ENCODE data around the gene OR1J2. TPM values are rescaled to one million over a fixed set of nuclear protein-coding genes. Genes with fewer than 3 reads are reported as not detected.

The OR1J2 gene
- total RNA-seq, 1 experiment from 2014 or later, result not detected

- DNase-seq (ENCODE audit: unreplicated experiment), result no peak
- Mint-ChIP-seq H3K36me3 (ENCODE audit: insufficient read depth, unreplicated experiment) (no peaks in the 10 kb centered on the region), H3K4me3 (ENCODE audit: unreplicated experiment) (no peak overlapping the region), H3K27me3 (ENCODE audit: insufficient read depth, unreplicated experiment) (peaks cover 17% of the 10 kb centered on the region), H3K9me3 (ENCODE audit: unreplicated experiment) (peaks cover 9% of the 10 kb centered on the region), H3K4me1 (ENCODE audit: insufficient read depth, unreplicated experiment) (peaks cover 6% of the 10 kb centered on the region), H3K27ac (ENCODE audit: low read depth, unreplicated experiment) (no peak overlapping the region)
- intact Hi-C loops (cut with micrococcal nuclease), result no loop called here
- no TSS peak for BruUV-seq (replicated peaks)
- TF ChIP-seq CTCF (IDR thresholded peaks at IDR 0.05; ENCODE audit: unreplicated experiment), result no peak
- ChIA-PET POLR2A (no interaction called here), CTCF (no interaction called here)
Measured at GRCh38 chr9:122538757-122539156, 28.2 kb downstream of the OR1J2 start.

GRCh38 chr9:122546196-122546595 is 35.6 kb downstream of the OR1J2 start:
- ChIA-PET POLR2A (no interaction called here), CTCF (no interaction called here)
- Mint-ChIP-seq H3K4me1 (ENCODE audit: insufficient read depth, unreplicated experiment) (no peaks in the 10 kb centered on the region), H3K9me3 (ENCODE audit: unreplicated experiment) (no peaks in the 10 kb centered on the region), H3K27ac (ENCODE audit: low read depth, unreplicated experiment) (no peak overlapping the region), H3K4me3 (ENCODE audit: unreplicated experiment) (no peak overlapping the region), H3K27me3 (ENCODE audit: insufficient read depth, unreplicated experiment) (peaks cover 24% of the 10 kb centered on the region), H3K36me3 (ENCODE audit: insufficient read depth, unreplicated experiment) (no peaks in the 10 kb centered on the region)
- intact Hi-C loops (cut with micrococcal nuclease), result no loop called here
- BruUV-seq (replicated peaks), result no TSS peak
- DNase-seq (ENCODE audit: unreplicated experiment), result no peak
- no peak for TF ChIP-seq CTCF (IDR thresholded peaks at IDR 0.05; ENCODE audit: unreplicated experiment)

GRCh38 chr9:122551371-122551770 is 40.8 kb downstream of the OR1J2 start:
- Mint-ChIP-seq H3K36me3 (ENCODE audit: insufficient read depth, unreplicated experiment) (no peaks in the 10 kb centered on the region), H3K9me3 (ENCODE audit: unreplicated experiment) (no peaks in the 10 kb centered on the region), H3K4me1 (ENCODE audit: insufficient read depth, unreplicated experiment) (peaks cover 6% of the 10 kb centered on the region), H3K27ac (ENCODE audit: low read depth, unreplicated experiment) (no peak overlapping the region), H3K27me3 (ENCODE audit: insufficient read depth, unreplicated experiment) (peaks cover 43% of the 10 kb centered on the region), H3K4me3 (ENCODE audit: unreplicated experiment) (no peak overlapping the region)
- intact Hi-C loops (cut with micrococcal nuclease), result no loop called here
- no TSS peak for BruUV-seq (replicated peaks)
- no peak for TF ChIP-seq CTCF (IDR thresholded peaks at IDR 0.05; ENCODE audit: unreplicated experiment)
- peak; percentile 29 for DNase-seq (ENCODE audit: unreplicated experiment)
- ChIA-PET POLR2A (interaction anchor here (0.5 to 0.9 kb wide), 3 partner anchors 29 to 277 kb away, joined by 3 to 4 read pairs (median 3); no protein-coding TSS in a partner anchor), CTCF (interaction anchor here (0.6 to 1.4 kb wide), 5 partner anchors 10 to 261 kb away, joined by 3 to 5 read pairs (median 3); no protein-coding TSS in a partner anchor)

GRCh38 chr9:122552812-122553211 is 42.2 kb downstream of the OR1J2 start, which contains the start of gene OR1N2:
Gene OR1N2, plus strand, starts transcription at chr9:122553112. Its CDS starts 100 bp downstream, at chr9:122553212.
- H3K9me3 Mint-ChIP-seq (ENCODE audit: unreplicated experiment), result no peaks in the 10 kb centered on the region
- no TSS peak for BruUV-seq (replicated peaks)
- TF ChIP-seq CTCF (IDR thresholded peaks at IDR 0.05; ENCODE audit: unreplicated experiment), result no peak
- no peak for DNase-seq (ENCODE audit: unreplicated experiment)
- no peak within 1 kb of the TSS for H3K27ac Mint-ChIP-seq (ENCODE audit: low read depth, unreplicated experiment)
- peaks cover 43% of the 10 kb centered on the region for H3K27me3 Mint-ChIP-seq (ENCODE audit: insufficient read depth, unreplicated experiment)
- peaks cover 6% of the 10 kb centered on the region for H3K4me1 Mint-ChIP-seq (ENCODE audit: insufficient read depth, unreplicated experiment)
- intact Hi-C loops (cut with micrococcal nuclease), result no loop called here
- H3K4me3 Mint-ChIP-seq (ENCODE audit: unreplicated experiment), result no peak within 1 kb of the TSS
- CTCF ChIA-PET, result interaction anchor here (0.6 to 0.7 kb wide), 3 partner anchors 71 to 297 kb away, joined by 3 to 4 read pairs (median 3); no protein-coding TSS in a partner anchor
- POLR2A ChIA-PET, result no interaction called here
- no peaks in the 10 kb centered on the region for H3K36me3 Mint-ChIP-seq (ENCODE audit: insufficient read depth, unreplicated experiment)

Other genes starting within 250 kb of the OR1J2 start
- gene RBM18, start 246.0 kb upstream of the OR1J2 start, total RNA-seq (2022), result 39.9 and 44.4 TPM in 2 replicates
- 73.0 and 90.3 TPM in 2 replicates for gene MRRF, start 245.9 kb upstream of the OR1J2 start, total RNA-seq (2022)
- gene PTGS1, start 139.8 kb upstream of the OR1J2 start, total RNA-seq (2022), result 0.20 and 0.70 TPM in 2 replicates
- gene OR1J1, start 32.9 kb upstream of the OR1J2 start, total RNA-seq (2022), result not detected in 2 replicates
- not detected in 2 replicates for gene OR1J4, start 8.3 kb downstream of the OR1J2 start, total RNA-seq (2022)
- gene OR1N1, start 16.5 kb downstream of the OR1J2 start, total RNA-seq (2022), result not detected in 2 replicates
- not detected in 2 replicates for gene OR1N2, start 42.3 kb downstream of the OR1J2 start, total RNA-seq (2022)
- gene OR1L8, start 72.6 kb downstream of the OR1J2 start, total RNA-seq (2022), result not detected in 2 replicates
- not detected in 2 replicates for gene OR1Q1, start 103.9 kb downstream of the OR1J2 start, total RNA-seq (2022)
- not detected in 2 replicates for gene OR1B1, start 146.8 kb downstream of the OR1J2 start, total RNA-seq (2022)
- gene OR1L1, start 150.9 kb downstream of the OR1J2 start, total RNA-seq (2022), result not detected in 2 replicates
- not detected in 2 replicates for gene OR1L3, start 164.3 kb downstream of the OR1J2 start, total RNA-seq (2022)
- gene OR1L4, start 213.2 kb downstream of the OR1J2 start, total RNA-seq (2022), result not detected in 2 replicates
- not detected in 2 replicates for gene OR1L6, start 231.5 kb downstream of the OR1J2 start, total RNA-seq (2022)